ENCODE measurements around the gene AMPD2.

AMPD2 gene

DNA sequence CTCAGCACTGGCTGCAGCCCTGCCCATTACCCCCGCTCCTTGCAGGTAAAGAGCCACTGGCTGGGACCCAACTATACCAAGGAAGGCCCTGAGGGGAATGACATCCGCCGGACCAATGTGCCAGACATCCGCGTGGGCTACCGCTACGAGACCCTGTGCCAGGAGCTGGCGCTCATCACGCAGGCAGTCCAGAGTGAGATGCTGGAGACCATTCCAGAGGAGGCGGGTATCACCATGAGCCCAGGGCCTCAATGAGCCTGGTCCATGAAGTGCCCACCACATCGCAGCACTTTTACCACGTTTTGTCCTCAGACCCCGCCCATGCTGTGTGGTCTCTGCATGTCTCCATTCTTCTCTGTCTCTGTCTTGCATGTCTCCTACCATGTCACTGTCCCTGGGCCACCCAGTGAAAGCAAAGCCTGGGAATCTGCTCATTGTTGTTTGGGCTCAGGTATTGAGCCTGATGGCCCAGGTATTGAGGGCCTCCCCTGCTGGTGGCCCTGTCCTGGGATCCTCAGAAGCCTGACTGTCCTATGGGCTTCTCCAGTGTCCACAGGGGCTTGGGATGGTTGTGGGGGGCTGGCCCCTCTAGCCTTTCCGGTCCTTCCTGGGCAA is 11.4 kb downstream of the AMPD2 start:
- no peak for DNase-seq

DNA sequence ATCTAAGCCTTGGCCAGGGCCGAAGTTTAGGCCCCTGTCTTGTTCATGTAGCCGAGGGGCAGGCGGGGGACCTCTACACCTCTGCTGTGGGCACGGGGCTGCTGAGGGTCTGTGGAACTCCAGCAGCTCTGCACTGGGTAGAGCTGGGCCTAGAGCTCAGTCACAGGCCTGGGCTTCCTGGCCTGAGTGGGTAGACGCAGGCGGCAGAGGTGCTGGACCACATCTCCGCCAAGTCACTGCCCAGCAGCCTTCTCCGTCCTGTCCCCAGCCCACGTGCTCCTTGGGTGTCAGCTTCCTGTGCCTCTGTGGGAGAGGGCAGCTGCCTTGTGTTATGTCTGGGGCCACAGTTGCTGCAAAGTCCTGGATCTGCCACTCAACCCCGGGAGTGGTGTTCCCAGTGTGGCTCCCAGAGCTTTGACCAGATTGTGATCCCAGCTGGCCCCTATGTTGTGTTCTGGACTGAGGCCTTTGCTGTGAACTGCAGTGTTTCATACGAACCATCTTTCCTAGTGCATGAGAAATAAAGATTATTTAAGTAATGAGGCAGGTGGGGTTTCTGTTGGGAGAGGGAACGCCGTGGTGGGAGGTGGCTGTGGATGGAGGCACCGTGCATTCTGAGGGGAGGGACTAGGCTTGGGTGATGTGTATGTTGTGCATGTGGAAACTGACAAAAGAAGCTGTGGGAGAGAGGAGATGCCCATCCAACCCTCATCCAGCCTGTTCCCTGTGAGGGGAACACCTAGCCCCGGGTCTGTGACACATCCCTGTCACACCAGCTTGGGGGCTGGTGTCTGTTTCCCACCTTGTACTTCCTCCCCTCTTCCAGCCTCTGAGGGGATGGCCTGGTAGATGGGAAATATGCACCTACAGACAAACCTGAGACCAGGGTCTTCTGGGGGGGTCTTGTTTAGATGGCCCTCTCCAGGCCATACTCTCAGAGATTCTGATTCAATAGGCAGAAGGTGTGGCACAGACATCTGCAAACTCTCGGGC is 12.2 kb downstream of the AMPD2 start:
- DNase-seq, result no peak

GRCh38 chr1:109632671-109633346 is 13.2 kb downstream of the AMPD2 start:
- peak; percentile 74 for DNase-seq

DNA sequence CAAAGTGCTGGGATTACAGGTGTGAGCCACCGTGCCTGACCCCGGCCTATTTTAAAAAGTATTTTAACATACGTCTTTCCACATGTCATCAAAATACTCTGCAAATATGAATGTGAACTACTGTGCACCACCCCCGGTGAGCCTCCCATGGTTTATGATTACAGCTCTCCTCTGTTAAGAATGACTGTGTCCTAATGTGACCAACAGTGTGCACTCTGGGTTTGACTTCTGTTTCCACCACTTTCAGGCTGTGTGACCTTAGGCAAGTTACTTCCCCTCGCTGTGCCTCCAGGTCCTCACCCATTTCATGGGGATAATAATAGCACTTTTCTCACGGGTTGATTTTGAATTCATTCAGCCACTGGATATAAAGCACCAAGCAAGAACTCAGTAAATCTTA is 14.7 kb downstream of the AMPD2 start:
- no peak for DNase-seq

DNA sequence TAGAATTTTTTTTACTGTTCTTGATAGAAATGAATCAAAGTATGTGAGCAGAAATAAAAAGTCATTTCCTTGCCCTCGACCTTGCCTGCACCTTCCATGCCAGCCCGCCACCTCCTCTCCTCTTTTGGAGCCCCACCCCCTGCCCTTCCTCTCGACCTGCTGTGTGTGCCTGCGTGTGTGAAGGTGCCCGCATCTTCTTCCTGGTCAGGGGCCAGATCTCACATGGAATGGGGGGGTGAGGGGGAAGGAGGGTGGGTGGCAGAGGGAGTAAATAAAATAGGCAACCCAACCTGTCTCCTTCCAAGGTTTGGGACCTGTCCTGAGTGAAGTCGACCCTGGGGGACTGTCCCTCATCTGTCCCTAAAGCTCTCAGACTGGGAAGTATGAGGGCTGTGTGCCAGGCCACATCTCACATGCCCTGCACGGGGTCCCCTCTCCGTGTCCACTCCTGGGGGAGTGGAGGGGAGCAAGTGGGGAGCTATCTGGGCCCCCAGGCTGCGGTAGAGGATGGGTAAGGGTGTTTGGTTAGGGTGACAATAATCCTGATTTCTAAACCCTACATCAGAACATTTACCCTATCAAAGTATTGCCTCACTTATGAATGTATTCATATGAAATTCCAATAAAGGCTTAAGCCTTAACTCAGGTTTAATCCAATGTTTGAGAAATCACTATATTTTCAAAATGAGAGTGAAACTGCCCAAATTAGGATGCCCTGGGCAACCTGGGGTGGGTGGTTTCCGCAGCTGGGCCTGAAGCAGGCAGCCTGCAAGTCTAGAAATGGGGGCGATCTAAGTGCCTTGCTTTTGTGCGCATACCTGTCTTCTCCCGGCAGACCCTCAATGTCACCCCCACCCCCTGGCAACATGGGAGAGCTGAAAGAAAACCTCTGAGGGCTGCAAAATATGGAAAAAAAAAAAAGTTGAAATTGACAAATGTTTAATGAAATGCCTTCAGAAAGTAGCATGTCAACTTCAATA is 15.4 kb downstream of the AMPD2 start:
- DNase-seq, result no peak

- DNase-seq, result no peak
Observed at GRCh38 chr1:109635862-109636200, 16.2 kb downstream of the AMPD2 start.

DNA sequence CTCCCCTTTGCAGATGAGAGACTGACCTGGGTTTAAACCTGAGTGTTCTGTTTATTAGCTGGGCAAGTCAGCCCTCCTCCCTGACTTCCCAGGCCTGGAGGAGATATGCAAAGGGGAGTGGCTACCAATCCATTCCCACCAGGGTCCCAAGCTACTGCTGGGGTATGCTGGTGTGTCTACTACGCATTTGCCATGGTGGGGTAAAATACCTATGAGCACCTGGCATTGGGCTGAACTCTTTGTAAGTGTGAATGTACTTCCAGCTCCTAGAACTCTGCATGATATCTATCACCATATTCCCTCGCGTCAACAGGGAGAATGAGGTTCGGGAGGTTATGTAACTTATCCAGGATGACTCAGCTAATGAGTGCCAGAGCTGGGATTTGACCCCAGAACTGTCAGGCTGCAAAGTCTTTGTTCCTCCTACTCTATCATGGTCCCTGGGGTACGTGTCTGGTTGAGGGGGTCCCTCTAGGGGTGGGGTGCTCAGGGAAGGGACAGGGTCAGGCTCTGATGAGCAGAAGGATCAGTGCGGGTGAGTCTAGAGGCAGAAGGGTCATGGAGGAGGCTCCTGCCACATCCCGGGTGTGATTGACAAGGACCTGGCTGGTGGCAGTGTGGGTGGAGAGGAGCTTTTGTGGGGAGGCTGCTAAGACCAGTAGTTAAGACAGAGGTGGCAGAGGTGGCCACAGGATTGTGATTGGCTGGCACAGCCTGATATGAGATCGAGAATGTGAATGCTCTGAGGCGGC is 16.7 kb downstream of the AMPD2 start:
- no peak for DNase-seq

- DNase-seq, result no peak
Observed at GRCh38 chr1:109637446-109637845, 17.8 kb downstream of the AMPD2 start.

GRCh38 chr1:109639063-109639840 is 19.6 kb downstream of the AMPD2 start:
- no peak for DNase-seq

DNA sequence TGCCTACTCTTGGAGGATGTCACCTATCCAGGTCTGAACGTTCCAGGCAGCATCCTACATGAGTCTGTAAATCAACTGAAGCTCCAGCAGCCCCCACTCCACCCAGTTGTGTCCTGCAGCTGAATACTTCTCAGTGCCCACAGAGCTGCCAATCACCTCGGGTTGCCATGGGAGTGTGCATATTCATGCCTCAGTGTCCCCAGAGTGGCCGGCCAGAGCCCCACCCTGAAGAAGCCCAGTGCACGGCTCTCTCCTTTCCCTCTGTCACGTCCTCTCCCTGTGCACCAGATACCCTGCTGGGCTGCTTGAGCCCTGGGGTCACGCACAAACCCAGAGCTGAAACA is 20.2 kb downstream of the AMPD2 start:
- DNase-seq, result no peak

GRCh38 chr1:109640285-109640865 is 20.7 kb downstream of the AMPD2 start:
- DNase-seq, result peak; percentile 75

DNA sequence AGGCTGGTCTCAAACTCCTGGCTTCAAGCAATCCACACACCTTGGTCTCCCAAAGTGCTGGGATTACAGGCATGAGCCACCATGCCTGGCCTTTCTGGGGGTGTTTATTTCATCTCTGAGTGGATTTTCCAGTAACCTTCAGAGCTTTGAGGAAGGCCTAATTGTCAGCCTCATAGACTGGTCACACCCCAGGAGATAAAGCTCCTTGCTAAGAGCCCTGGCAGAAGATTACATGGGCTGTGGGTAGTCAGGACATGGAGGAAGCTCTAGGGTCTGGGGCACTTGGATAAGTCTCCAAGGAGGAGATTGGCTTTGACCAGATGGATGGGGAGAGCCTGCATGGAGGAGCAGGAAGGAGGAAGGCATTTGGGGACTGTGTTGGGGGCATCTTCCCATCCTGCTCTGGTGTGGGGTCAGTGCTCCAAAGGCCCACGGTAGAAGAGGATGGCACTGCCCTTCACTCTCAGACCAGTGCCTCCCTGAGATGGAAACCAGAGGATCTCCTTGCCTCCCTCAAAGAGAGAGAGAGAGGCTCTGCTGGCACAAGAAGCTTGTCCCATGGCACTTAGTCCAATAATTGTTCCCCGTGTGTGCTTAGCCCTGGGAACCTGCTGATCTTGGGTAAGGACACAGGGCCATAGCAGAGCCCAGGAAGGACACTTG is 21.6 kb downstream of the AMPD2 start:
- DNase-seq, result no peak

GRCh38 chr1:109641861-109642260 is 22.2 kb downstream of the AMPD2 start:
- no peak for DNase-seq

GRCh38 chr1:109642626-109643025 is 23.0 kb downstream of the AMPD2 start:
- DNase-seq, result no peak

- peak; percentile 38 for DNase-seq
Observed at GRCh38 chr1:109643385-109644230, 24.0 kb downstream of the AMPD2 start.

- no peak for DNase-seq
Observed at GRCh38 chr1:109644670-109645069, 25.0 kb downstream of the AMPD2 start.

DNA sequence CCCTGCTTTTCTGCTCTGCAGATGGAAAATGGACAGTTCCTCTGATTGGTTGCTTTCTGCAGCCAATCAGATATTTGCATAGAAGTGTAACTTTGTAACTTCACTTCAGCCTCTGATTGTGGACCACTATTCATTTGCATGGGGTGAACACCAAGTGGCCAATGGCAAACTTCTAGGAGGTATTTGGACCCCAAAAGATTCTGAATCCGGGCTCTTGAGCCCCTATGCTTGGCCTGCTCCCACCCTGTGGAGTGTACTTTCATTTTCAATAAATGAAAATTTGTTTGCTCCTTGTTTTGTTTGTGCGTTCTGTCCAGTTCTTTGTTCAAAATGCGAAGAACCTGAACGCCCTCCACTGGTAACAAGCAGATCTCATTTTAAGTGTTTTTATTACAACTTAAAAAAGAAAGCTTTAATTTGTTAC is 29.9 kb downstream of the AMPD2 start:
- no peak for DNase-seq

GRCh38 chr1:109650609-109651008 is 31.0 kb downstream of the AMPD2 start:
- DNase-seq, result no peak

DNA sequence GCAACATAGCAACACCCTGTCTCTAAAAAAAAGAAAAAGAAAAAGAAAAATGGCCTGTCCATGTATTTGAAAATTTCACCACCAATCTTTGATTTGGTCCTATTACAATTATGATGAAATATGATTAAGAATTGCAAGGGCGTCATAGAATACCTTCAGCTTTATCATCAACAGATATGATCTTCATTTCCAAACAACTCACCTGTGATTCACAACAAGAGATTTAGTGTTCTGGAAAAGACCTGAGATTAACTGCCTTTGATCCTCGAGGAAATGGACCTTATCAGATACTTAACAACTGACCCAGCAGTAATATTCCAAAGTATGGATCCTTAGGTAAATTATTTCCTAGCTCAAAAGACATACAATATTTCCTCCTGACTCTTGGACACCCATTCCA is 32.8 kb downstream of the AMPD2 start:
- DNase-seq, result no peak
